Mucosa of rectum (tissue), 2 donors: ENCODE measurements around the gene LIMA1.
A peak's percentile ranks its signal among the peaks of the same experiment; 100 is the strongest.

Source experiments
- H3K27ac ChIP-seq, 2 donors: one replicate each; pipeline ENCODE4 v1.7.0; 2013; ENCODE audit warnings: inconsistent platforms in 2 of 2, low read depth in 2 of 2, low read length in 2 of 2
- H3K27me3 ChIP-seq, 2 donors: one replicate each; pipeline ENCODE4 v1.7.0; 2013; ENCODE audit warnings: low read length in 2 of 2; ENCODE audit not compliant: control insufficient read depth in 2 of 2, insufficient read depth in 2 of 2
- H3K36me3 ChIP-seq, 2 donors: one replicate each; pipeline ENCODE4 v1.7.0; 2013; ENCODE audit warnings: low read length in 2 of 2; ENCODE audit not compliant: control insufficient read depth in 2 of 2, insufficient read depth in 2 of 2
- H3K4me1 ChIP-seq, 2 donors: one replicate each; pipeline ENCODE4 v1.7.0; 2013; ENCODE audit warnings: low read length in 2 of 2, mild to moderate bottlenecking in 1 of 2; ENCODE audit not compliant: control insufficient read depth in 2 of 2, insufficient read depth in 2 of 2
- H3K4me3 ChIP-seq, 2 donors: one replicate each; pipeline ENCODE4 v1.7.0; 2013; ENCODE audit warnings: low read length in 2 of 2
- H3K9ac ChIP-seq, 2 donors: one replicate each; pipeline ENCODE4 v1.7.0; 2013; ENCODE audit warnings: low read length in 2 of 2, low read depth in 1 of 2, mild to moderate bottlenecking in 1 of 2
- H3K9me3 ChIP-seq, 2 donors: one replicate each; pipeline ENCODE4 v1.7.0; 2013; ENCODE audit warnings: low read length in 2 of 2; ENCODE audit not compliant: control insufficient read depth in 2 of 2
- donor health status: healthy.
- donor health status: Normal muscosa, but diverticular disease.

Gene LIMA1

GRCh38 chr12:50211392-50212070 is 71.8 kb downstream of the LIMA1 start:
- peaks cover 2 to 3% of the 10 kb centered on the region in 2 donors for H3K4me1 ChIP-seq
- H3K27me3 ChIP-seq = no peaks in the 10 kb centered on the region
- no peaks in the 10 kb centered on the region for H3K9me3 ChIP-seq
- H3K9ac ChIP-seq = no peak overlapping the region
- H3K27ac ChIP-seq = peak overlapping the region; percentile 10 to 36
- peaks cover 17 to 19% of the 10 kb centered on the region in 2 donors for H3K36me3 ChIP-seq
- H3K4me3 ChIP-seq = no peak overlapping the region

GRCh38 chr12:50207424-50207823 is 75.9 kb downstream of the LIMA1 start:
- peaks cover 29 to 37% of the 10 kb centered on the region in 2 donors for H3K36me3 ChIP-seq
- H3K4me3 ChIP-seq = no peak overlapping the region
- no peaks in the 10 kb centered on the region for H3K9me3 ChIP-seq
- no peaks in the 10 kb centered on the region for H3K27me3 ChIP-seq
- no peak overlapping the region for H3K27ac ChIP-seq
- H3K4me1 ChIP-seq = peaks cover 0 to 9% of the 10 kb centered on the region in 2 donors
- no peak overlapping the region for H3K9ac ChIP-seq

GRCh38 chr12:50205648-50206047 is 77.7 kb downstream of the LIMA1 start:
- Histone ChIP-seq H3K9ac (no peak overlapping the region), H3K4me1 (peaks cover 0 to 8% of the 10 kb centered on the region in 2 donors), H3K9me3 (no peaks in the 10 kb centered on the region), H3K4me3 (no peak overlapping the region), H3K27ac (no peak overlapping the region), H3K27me3 (no peaks in the 10 kb centered on the region), H3K36me3 (peaks cover 31 to 41% of the 10 kb centered on the region in 2 donors)

GRCh38 chr12:50203691-50204090 is 79.6 kb downstream of the LIMA1 start:
- H3K27ac ChIP-seq = no peak overlapping the region
- no peaks in the 10 kb centered on the region for H3K9me3 ChIP-seq
- H3K4me1 ChIP-seq = peaks cover 0 to 8% of the 10 kb centered on the region in 2 donors
- H3K4me3 ChIP-seq = no peak overlapping the region
- H3K9ac ChIP-seq = no peak overlapping the region
- peaks cover 45 to 48% of the 10 kb centered on the region in 2 donors for H3K36me3 ChIP-seq
- no peaks in the 10 kb centered on the region for H3K27me3 ChIP-seq

- Histone ChIP-seq H3K4me3 (peak overlapping the region in 1 of 2 donors; percentile 14), H3K9ac (peak overlapping the region in 1 of 2 donors; percentile 24), H3K27ac (peak overlapping the region; percentile 76 to 77), H3K27me3 (no peaks in the 10 kb centered on the region), H3K4me1 (peaks cover 0 to 15% of the 10 kb centered on the region in 2 donors), H3K36me3 (peaks cover 49 to 51% of the 10 kb centered on the region in 2 donors), H3K9me3 (no peaks in the 10 kb centered on the region)
These were observed 81.3 kb downstream of the LIMA1 start for GRCh38 chr12:50201987-50202521.

- Histone ChIP-seq H3K4me3 (no peak overlapping the region), H3K4me1 (peaks cover 3 to 21% of the 10 kb centered on the region in 2 donors), H3K9ac (no peak overlapping the region), H3K27me3 (no peaks in the 10 kb centered on the region), H3K36me3 (peaks cover 43 to 45% of the 10 kb centered on the region in 2 donors), H3K9me3 (no peaks in the 10 kb centered on the region), H3K27ac (no peak overlapping the region)
These were observed 82.6 kb downstream of the LIMA1 start for GRCh38 chr12:50200552-50201273.

- peaks cover 3 to 21% of the 10 kb centered on the region in 2 donors for H3K4me1 ChIP-seq
- no peak overlapping the region for H3K9ac ChIP-seq
- no peaks in the 10 kb centered on the region for H3K9me3 ChIP-seq
- H3K36me3 ChIP-seq = peaks cover 36 to 39% of the 10 kb centered on the region in 2 donors
- no peaks in the 10 kb centered on the region for H3K27me3 ChIP-seq
- H3K4me3 ChIP-seq = no peak overlapping the region
- H3K27ac ChIP-seq = no peak overlapping the region
These were observed 84.5 kb downstream of the LIMA1 start for GRCh38 chr12:50198829-50199228.

GRCh38 chr12:50197297-50197727 is 86.0 kb downstream of the LIMA1 start:
- H3K36me3 ChIP-seq = peaks cover 42 to 44% of the 10 kb centered on the region in 2 donors

GRCh38 chr12:50196537-50196936 is 86.8 kb downstream of the LIMA1 start:
- no peak overlapping the region for H3K9ac ChIP-seq
- H3K4me3 ChIP-seq = no peak overlapping the region
- no peaks in the 10 kb centered on the region for H3K27me3 ChIP-seq
- H3K4me1 ChIP-seq = peaks cover 3 to 20% of the 10 kb centered on the region in 2 donors
- no peak overlapping the region for H3K27ac ChIP-seq
- H3K9me3 ChIP-seq = no peaks in the 10 kb centered on the region
- H3K36me3 ChIP-seq = peaks cover 44 to 47% of the 10 kb centered on the region in 2 donors

More at GRCh38 chr12:50197297-50197727, 86.0 kb downstream of the LIMA1 start:
- Histone ChIP-seq H3K27ac (peak overlapping the region in 1 of 2 donors; percentile 55), H3K9me3 (no peaks in the 10 kb centered on the region), H3K4me3 (no peak overlapping the region), H3K9ac (no peak overlapping the region), H3K27me3 (no peaks in the 10 kb centered on the region), H3K4me1 (peaks cover 3 to 17% of the 10 kb centered on the region in 2 donors)

GRCh38 chr12:50195832-50196231 is 87.5 kb downstream of the LIMA1 start:
- peaks cover 3 to 20% of the 10 kb centered on the region in 2 donors for H3K4me1 ChIP-seq
- H3K9ac ChIP-seq = no peak overlapping the region
- H3K9me3 ChIP-seq = no peaks in the 10 kb centered on the region
- no peak overlapping the region for H3K27ac ChIP-seq
- peaks cover 44 to 46% of the 10 kb centered on the region in 2 donors for H3K36me3 ChIP-seq
- H3K27me3 ChIP-seq = no peaks in the 10 kb centered on the region
- H3K4me3 ChIP-seq = no peak overlapping the region
